ENCODE results near the gene ALS2CL.

The ALS2CL gene

DNA sequence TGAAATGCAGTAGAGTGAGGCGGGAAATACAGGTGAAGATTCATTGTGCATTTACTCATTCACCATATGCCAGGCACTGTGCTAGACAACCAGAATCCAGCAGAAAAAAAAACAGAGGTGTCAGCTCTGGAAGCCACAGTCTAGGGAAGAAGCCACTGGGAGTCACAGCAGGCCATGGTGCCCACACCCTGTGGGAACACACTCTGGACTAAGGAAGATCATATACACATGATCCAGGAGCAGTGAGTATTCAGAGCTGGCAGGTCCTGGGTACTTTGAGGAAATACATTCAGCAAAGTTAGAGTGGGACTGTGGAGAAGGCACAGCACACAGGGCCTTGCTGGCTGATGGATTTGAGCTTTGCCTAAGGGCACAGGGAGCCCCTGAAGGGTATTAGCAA, 66.4 kb downstream of the ALS2CL start:
- no peak for FAIRE-seq

DNA sequence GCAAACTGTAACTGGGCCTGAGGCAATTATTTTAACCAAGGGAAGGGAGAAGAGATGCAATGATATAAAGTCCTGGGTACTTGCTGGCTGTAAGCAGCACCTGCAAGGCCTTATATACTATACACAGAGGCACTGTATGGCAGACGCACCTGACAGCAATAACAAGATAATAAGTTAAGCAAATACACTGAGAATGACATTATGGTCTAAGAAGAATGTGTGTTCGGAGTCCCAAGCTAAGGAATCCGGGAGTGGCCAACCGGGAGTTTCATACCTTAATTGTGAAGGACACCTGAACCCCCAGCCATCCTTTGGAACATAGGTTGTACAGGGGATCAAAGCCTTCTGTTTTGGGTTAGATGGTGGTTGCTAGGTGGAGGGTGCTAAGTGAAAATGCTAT, 67.4 kb downstream of the ALS2CL start:
- FAIRE-seq = no peak

DNA sequence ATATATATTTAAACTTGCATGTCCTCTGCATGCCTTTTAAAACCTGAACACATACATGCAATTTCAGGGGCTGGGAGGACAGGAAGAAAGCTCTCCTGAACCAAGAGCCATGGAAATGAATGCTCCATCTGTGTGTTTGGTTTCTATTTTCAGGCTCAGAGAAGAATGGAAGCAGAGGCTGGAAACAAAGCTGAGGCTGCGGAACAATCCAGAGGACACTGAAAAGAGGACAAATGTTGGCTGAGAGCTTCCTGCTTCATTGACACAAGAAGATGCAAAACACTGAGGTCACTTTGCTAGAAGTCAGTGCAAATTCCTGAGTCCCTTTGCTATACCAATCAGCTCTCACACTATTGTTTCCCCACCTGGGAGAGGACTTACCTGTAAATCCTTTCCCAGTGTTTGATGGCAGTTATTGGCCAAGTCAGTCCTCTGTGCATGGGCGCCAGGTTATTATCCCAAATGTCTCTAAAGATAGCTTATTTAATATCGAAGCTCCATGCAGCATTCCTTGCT, 68.4 kb downstream of the ALS2CL start:
- no peak for FAIRE-seq

DNA sequence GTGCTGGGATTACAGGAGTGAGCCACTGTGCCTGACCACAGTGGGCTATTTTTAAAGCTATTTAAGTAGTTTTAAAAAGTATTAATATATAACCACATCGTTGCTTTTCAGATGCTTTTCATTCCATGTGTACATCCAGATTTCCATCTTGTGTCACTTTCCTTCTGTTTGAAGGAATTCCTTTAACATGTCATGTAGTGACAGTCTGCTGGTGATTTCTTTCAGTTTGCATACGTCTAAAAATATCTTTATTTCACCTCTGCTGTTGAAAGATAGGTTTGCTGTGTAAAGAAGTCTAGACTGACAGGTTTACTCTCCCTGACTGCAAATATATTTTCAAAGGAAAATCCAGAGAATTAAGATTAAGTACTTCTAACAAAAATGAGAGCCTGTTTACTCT, 68.9 kb downstream of the ALS2CL start:
- no peak for FAIRE-seq

DNA sequence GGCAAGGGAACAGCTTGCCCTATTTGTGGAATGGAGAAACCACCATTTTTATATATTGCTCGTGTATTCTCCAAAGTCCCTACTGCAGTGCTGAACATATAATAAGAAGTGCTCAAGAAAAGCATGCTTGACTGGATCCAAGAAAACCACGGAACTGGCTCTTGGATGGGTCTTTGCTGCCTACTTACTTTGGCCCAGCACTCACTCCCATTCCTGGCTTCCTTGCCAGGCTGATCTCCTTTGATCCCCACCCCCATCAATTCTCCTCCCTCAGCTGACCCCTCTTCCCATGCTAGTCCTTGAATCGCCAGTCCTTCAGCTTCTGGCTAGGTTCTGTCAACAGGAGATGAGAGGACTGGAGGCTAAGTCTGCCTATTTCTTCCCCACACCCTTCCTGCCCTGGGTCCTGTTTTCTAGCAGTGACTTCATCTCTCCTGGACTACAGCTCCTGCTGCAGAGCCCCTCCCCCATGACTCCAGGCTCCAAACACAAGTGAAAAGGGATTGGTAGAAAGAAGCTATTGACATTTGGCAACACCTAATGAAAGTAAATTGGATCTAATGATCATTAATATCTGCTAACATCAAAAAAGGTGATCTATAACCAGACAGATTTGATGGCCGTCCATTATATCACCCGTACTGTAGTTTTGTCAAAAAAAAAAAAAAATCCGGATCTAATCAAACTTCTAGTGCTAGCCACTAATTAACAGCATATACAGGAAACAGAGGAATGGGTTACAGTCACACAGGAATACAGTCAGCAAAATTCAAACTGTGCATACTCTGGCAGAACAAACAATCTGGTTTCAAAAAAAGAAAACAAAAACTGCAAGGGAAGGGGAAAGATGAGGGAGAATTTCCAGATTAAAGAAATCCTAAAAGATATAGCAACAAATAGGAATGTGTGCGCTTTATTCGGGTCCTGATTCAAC, 73.4 kb downstream of the ALS2CL start:
- no peak for FAIRE-seq
